Mesodermal cell (in vitro differentiated cells): ENCODE data around the gene TBC1D22A.

Source experiments
- H3K27ac ChIP-seq: 2 replicates; pipeline ENCODE4 v1.7.0; 2013; ENCODE audit warnings: mild to moderate bottlenecking, low read depth, low read length, moderate library complexity; ENCODE audit not compliant: severe bottlenecking
- H3K36me3 ChIP-seq: 2 replicates; pipeline ENCODE4 v1.7.1; 2013; ENCODE audit warnings: mild to moderate bottlenecking, low read length, moderate library complexity; ENCODE audit not compliant: control insufficient read depth, insufficient read depth
- H3K4me1 ChIP-seq: one replicate; pipeline ENCODE4 v1.7.1; 2013; ENCODE audit warnings: mild to moderate bottlenecking, low read length; ENCODE audit not compliant: insufficient read depth, control insufficient read depth, poor library complexity, severe bottlenecking
- H3K4me3 ChIP-seq: 2 replicates; pipeline ENCODE4 v1.7.0; 2013; ENCODE audit warnings: low read length, control low read depth, mild to moderate bottlenecking; ENCODE audit not compliant: insufficient read depth, poor library complexity, severe bottlenecking; ENCODE audit errors: extremely low read depth
- H3K9me3 ChIP-seq: 2 replicates; pipeline ENCODE4 v1.7.1; 2013; ENCODE audit warnings: mild to moderate bottlenecking, low read length, moderate library complexity; ENCODE audit not compliant: control insufficient read depth
- WGBS, 2 experiments: methylation state at CpG; one replicate each; pipeline ENCODE4 v1.1.5; 2013; ENCODE audit warnings: missing lambda C conversion rate in 2 of 2; ENCODE audit not compliant: insufficient coverage in 2 of 2; 5-methylcytosine and 5-hydroxymethylcytosine counted together

Gene TBC1D22A

GRCh38 chr22:46871826-46872225 is 109.4 kb downstream of the TBC1D22A start:
- Histone ChIP-seq H3K36me3 (peaks cover 28% of the 10 kb centered on the region), H3K4me3 (no peak overlapping the region), H3K9me3 (peaks cover 34% of the 10 kb centered on the region), H3K27ac (no peak overlapping the region), H3K4me1 (peaks cover 5% of the 10 kb centered on the region)
- WGBS, 2 experiments, result no CpG with 5 or more reads among the region's 2 CpGs

- peaks cover 11% of the 10 kb centered on the region for H3K36me3 ChIP-seq
- no peaks in the 10 kb centered on the region for H3K4me1 ChIP-seq
- H3K9me3 ChIP-seq, result peaks cover 18% of the 10 kb centered on the region
- 92 to 100% methylated on average over 2 to 4 of the region's 4 CpGs for WGBS, 2 experiments
- no peak overlapping the region for H3K4me3 ChIP-seq
- no peak overlapping the region for H3K27ac ChIP-seq
Observed at GRCh38 chr22:46875089-46875488, 112.6 kb downstream of the TBC1D22A start.

- 88 to 93% methylated on average over 6 of the region's 7 CpGs for WGBS, 2 experiments
- Histone ChIP-seq H3K4me3 (no peak overlapping the region), H3K9me3 (peaks cover 4% of the 10 kb centered on the region), H3K27ac (no peak overlapping the region), H3K36me3 (peaks cover 3% of the 10 kb centered on the region), H3K4me1 (no peaks in the 10 kb centered on the region)
Observed at GRCh38 chr22:46876357-46876934, 114.0 kb downstream of the TBC1D22A start.

- H3K27ac ChIP-seq, result no peak overlapping the region
- H3K9me3 ChIP-seq, result no peaks in the 10 kb centered on the region
- peaks cover 3% of the 10 kb centered on the region for H3K36me3 ChIP-seq
- no peak overlapping the region for H3K4me3 ChIP-seq
- no peaks in the 10 kb centered on the region for H3K4me1 ChIP-seq
- 86 to 90% methylated on average over 10 of the region's 11 CpGs for WGBS, 2 experiments
Observed at GRCh38 chr22:46878191-46878948, 115.9 kb downstream of the TBC1D22A start.

- Histone ChIP-seq H3K4me1 (no peaks in the 10 kb centered on the region), H3K36me3 (peaks cover 3% of the 10 kb centered on the region), H3K27ac (no peak overlapping the region), H3K9me3 (no peaks in the 10 kb centered on the region), H3K4me3 (no peak overlapping the region)
- WGBS, 2 experiments, result 87 to 90% methylated on average over 2 to 6 of the region's 7 CpGs
Observed at GRCh38 chr22:46879083-46879482, 116.6 kb downstream of the TBC1D22A start.

GRCh38 chr22:46881373-46882118 is 119.1 kb downstream of the TBC1D22A start:
- 90 to 95% methylated on average over 11 of the region's 11 CpGs for WGBS, 2 experiments
- Histone ChIP-seq H3K9me3 (no peaks in the 10 kb centered on the region), H3K27ac (no peak overlapping the region), H3K4me3 (no peak overlapping the region), H3K4me1 (no peaks in the 10 kb centered on the region), H3K36me3 (peaks cover 1% of the 10 kb centered on the region)

- Histone ChIP-seq H3K27ac (no peak overlapping the region), H3K4me3 (no peak overlapping the region), H3K4me1 (no peaks in the 10 kb centered on the region), H3K36me3 (peaks cover 1% of the 10 kb centered on the region), H3K9me3 (no peaks in the 10 kb centered on the region)
- WGBS, 2 experiments, result 73 to 81% methylated on average over 8 of the region's 12 CpGs
Observed at GRCh38 chr22:46883092-46883910, 120.9 kb downstream of the TBC1D22A start.

GRCh38 chr22:46884365-46884764 is 121.9 kb downstream of the TBC1D22A start:
- no peaks in the 10 kb centered on the region for H3K9me3 ChIP-seq
- H3K36me3 ChIP-seq, result peaks cover 3% of the 10 kb centered on the region
- H3K4me1 ChIP-seq, result no peaks in the 10 kb centered on the region
- no peak overlapping the region for H3K4me3 ChIP-seq
- WGBS, 2 experiments, result 93 to 96% methylated on average over 8 of the region's 8 CpGs
- no peak overlapping the region for H3K27ac ChIP-seq

GRCh38 chr22:46887978-46888377 is 125.5 kb downstream of the TBC1D22A start:
- no peaks in the 10 kb centered on the region for H3K9me3 ChIP-seq
- H3K4me1 ChIP-seq, result no peaks in the 10 kb centered on the region
- H3K4me3 ChIP-seq, result no peak overlapping the region
- no peak overlapping the region for H3K27ac ChIP-seq
- H3K36me3 ChIP-seq, result peaks cover 7% of the 10 kb centered on the region
- 93 to 96% methylated on average over 11 of the region's 11 CpGs for WGBS, 2 experiments

- peaks cover 7% of the 10 kb centered on the region for H3K36me3 ChIP-seq
- no peaks in the 10 kb centered on the region for H3K9me3 ChIP-seq
- H3K4me3 ChIP-seq, result no peak overlapping the region
- WGBS, 2 experiments, result 92 to 97% methylated on average over 6 to 9 of the region's 10 CpGs
- no peaks in the 10 kb centered on the region for H3K4me1 ChIP-seq
- H3K27ac ChIP-seq, result no peak overlapping the region
Observed at GRCh38 chr22:46890819-46891218, 128.4 kb downstream of the TBC1D22A start.
